Measurements from ENCODE around the gene AKR1D1. TPM values are rescaled to one million over a fixed set of nuclear protein-coding genes. Genes with fewer than 3 reads are reported as not detected.
A peak's percentile ranks its signal among the peaks of the same experiment; 100 is the strongest.

Gene AKR1D1
- polyA plus RNA-seq, 2 of the 4 experiments (the other 2 are of a cell fraction), result 0.06 TPM; not detected in 1

- 18% methylated on average over 2 of the region's 2 CpGs for WGBS (ENCODE audit: missing lambda C conversion rate)
These were observed 51.7 kb downstream of the AKR1D1 start for GRCh38 chr7:138127996-138128395.

DNA sequence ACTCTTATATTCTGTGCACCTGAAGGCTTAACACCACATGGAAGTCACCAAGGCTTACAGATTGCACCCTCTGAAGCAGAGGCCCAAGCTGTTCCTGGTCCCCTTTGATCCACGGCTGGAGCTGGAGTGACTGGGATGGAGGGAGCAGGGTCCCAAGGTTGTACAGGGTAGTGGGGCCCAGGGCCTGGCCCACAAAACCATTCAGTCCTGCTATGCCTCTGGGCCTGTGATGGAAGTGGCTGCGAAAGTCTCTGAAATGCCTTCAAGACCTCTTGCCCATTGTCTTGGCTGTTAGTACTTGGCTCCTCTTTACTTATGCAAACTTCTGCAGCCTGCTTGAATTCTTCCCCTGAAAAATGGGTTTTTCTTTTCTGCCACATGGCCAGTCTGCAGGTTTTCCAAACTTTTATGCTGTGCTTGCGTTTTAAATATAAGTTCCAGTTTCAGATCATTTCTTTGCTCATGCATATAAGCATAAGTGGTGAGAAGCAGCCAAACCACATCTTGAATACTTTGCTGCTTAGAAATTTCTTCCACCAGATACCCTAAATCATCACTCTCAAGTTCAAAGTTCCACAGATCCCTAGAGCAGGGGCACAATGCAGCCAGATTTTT lies 53.4 kb downstream of the AKR1D1 start:
- TF ChIP-seq MAX (IDR thresholded peaks at IDR 0.05) (no peak), MAFK (IDR thresholded peaks at IDR 0.05; ENCODE audit: partially characterized antibody) (peak; percentile 65)
- no peak for DNase-seq (ENCODE audit: low read depth in 1 of 2, low spot score in 1 of 2)
- Histone ChIP-seq H3K9me3 (no peaks in the 10 kb centered on the region), H3K27ac (no peak overlapping the region), H3K4me3 (no peak overlapping the region), H3K4me2 (no peak overlapping the region), H3K4me1 (peaks cover 7% of the 10 kb centered on the region; the same call in 1 of the 3 replicates)
- WGBS (ENCODE audit: missing lambda C conversion rate), result 63% methylated on average over 3 of the region's 3 CpGs
- POLR2A ChIA-PET, result no interaction called here
- no peak for FAIRE-seq
- ATAC-seq, result no peak
- CTCF ChIA-PET, result no interaction called here

More at GRCh38 chr7:138127996-138128395, 51.7 kb downstream of the AKR1D1 start:
- DNase-seq (ENCODE audit: low read depth in 1 of 2, low spot score in 1 of 2), result no peak
- Histone ChIP-seq H3K4me2 (no peak overlapping the region), H3K9me3 (no peaks in the 10 kb centered on the region), H3K4me1 (peaks cover 10% of the 10 kb centered on the region; the same call in 1 of the 3 replicates), H3K27ac (no peak overlapping the region), H3K4me3 (no peak overlapping the region)
- ChIA-PET CTCF (interaction anchor here (1.2 kb wide), 1 partner anchor 33 kb away, joined by 3 read pairs; no protein-coding TSS in a partner anchor), POLR2A (no interaction called here)
- TF ChIP-seq RCOR1 (IDR thresholded peaks at IDR 0.05; ENCODE audit: low read depth, low read length), result no peak
- no peak for TF ChIP-seq POLR2A (IDR thresholded peaks at IDR 0.05; ENCODE audit: low read length)
- TF ChIP-seq BHLHE40 (IDR thresholded peaks at IDR 0.05; ENCODE audit: low read depth, low read length), result no peak
- no peak for TF ChIP-seq GATA3 (IDR thresholded peaks at IDR 0.05; ENCODE audit: borderline replicate concordance)
- TF ChIP-seq POLR2AphosphoS2 (conservative IDR thresholded peaks at IDR 0.05; ENCODE audit: low read length), result no peak
- no peak for TF ChIP-seq SREBF2 (IDR thresholded peaks at IDR 0.05)
- TF ChIP-seq NPAS2 (CRISPR knock-in tag; IDR thresholded peaks at IDR 0.05; ENCODE audit: borderline replicate concordance), result no peak
- TF ChIP-seq CBX8 (IDR thresholded peaks at IDR 0.05), result no peak
- TF ChIP-seq KDM1A (IDR thresholded peaks at IDR 0.05; ENCODE audit: low read depth), result no peak
- no peak for TF ChIP-seq ESRRA (IDR thresholded peaks at IDR 0.05; ENCODE audit: borderline replicate concordance, low read length)
- no peak for FAIRE-seq
- no peak for ATAC-seq

- Histone ChIP-seq H3K4me3 (no peak overlapping the region), H3K27ac (no peak overlapping the region), H3K4me2 (no peak overlapping the region), H3K4me1 (no peaks in the 10 kb centered on the region), H3K9me3 (no peaks in the 10 kb centered on the region)
- WGBS (ENCODE audit: missing lambda C conversion rate), result 1% methylated on average over 2 of the region's 2 CpGs
- no peak for TF ChIP-seq JUNB (IDR thresholded peaks at IDR 0.05)
- no peak for TF ChIP-seq ZC3H11A (IDR thresholded peaks at IDR 0.05)
- TF ChIP-seq HOXB5 (CRISPR knock-in tag; IDR thresholded peaks at IDR 0.05), result no peak
- TF ChIP-seq MAFK (IDR thresholded peaks at IDR 0.05; ENCODE audit: partially characterized antibody), result no peak
- TF ChIP-seq CBX2 (IDR thresholded peaks at IDR 0.05; ENCODE audit: borderline replicate concordance, low read depth), result no peak
- TF ChIP-seq SREBF2 (IDR thresholded peaks at IDR 0.05), result no peak
- DNase-seq (ENCODE audit: low read depth in 1 of 2, low spot score in 1 of 2) (no peak), FAIRE-seq (no peak), ATAC-seq (no peak)
- ChIA-PET CTCF (no interaction called here), POLR2A (no interaction called here)
These were observed 61.3 kb downstream of the AKR1D1 start for GRCh38 chr7:138137423-138138171.

- H3K4me1 ChIP-seq, result no peaks in the 10 kb centered on the region
- ATAC-seq, result no peak
- POLR2A ChIA-PET, result no interaction called here
- no peak for FAIRE-seq
- DNase-seq (ENCODE audit: low read depth in 1 of 2, low spot score in 1 of 2), result no peak
- CTCF ChIA-PET, result no interaction called here
- no peaks in the 10 kb centered on the region for H3K9me3 ChIP-seq
- H3K27ac ChIP-seq, result no peak overlapping the region
- WGBS (ENCODE audit: missing lambda C conversion rate), result 27% methylated on average over 3 of the region's 3 CpGs
- no peak overlapping the region for H3K4me3 ChIP-seq
- H3K4me2 ChIP-seq, result no peak overlapping the region
- TF ChIP-seq ZNF302 (CRISPR knock-in tag; IDR thresholded peaks at IDR 0.05) (no peak), HEYL (CRISPR knock-in tag; IDR thresholded peaks at IDR 0.05) (no peak), ZFP36 (IDR thresholded peaks at IDR 0.05; ENCODE audit: borderline replicate concordance, partially characterized antibody) (no peak), RAD21 (conservative IDR thresholded peaks at IDR 0.05 in 1 of 2, IDR thresholded peaks at IDR 0.05 in 1 of 2) (no peak), E2F6 (IDR thresholded peaks at IDR 0.05; ENCODE audit: borderline replicate concordance, low read depth) (no peak), KDM5A (IDR thresholded peaks at IDR 0.05) (no peak)
- TF ChIP-seq, protein P1, sequence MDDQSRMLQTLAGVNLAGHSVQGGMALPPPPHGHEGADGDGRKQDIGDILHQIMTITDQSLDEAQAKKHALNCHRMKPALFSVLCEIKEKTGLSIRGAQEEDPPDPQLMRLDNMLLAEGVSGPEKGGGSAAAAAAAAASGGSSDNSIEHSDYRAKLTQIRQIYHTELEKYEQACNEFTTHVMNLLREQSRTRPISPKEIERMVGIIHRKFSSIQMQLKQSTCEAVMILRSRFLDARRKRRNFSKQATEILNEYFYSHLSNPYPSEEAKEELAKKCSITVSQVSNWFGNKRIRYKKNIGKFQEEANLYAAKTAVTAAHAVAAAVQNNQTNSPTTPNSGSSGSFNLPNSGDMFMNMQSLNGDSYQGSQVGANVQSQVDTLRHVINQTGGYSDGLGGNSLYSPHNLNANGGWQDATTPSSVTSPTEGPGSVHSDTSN (IDR thresholded peaks at IDR 0.05), result no peak
- TF ChIP-seq, protein P2, sequence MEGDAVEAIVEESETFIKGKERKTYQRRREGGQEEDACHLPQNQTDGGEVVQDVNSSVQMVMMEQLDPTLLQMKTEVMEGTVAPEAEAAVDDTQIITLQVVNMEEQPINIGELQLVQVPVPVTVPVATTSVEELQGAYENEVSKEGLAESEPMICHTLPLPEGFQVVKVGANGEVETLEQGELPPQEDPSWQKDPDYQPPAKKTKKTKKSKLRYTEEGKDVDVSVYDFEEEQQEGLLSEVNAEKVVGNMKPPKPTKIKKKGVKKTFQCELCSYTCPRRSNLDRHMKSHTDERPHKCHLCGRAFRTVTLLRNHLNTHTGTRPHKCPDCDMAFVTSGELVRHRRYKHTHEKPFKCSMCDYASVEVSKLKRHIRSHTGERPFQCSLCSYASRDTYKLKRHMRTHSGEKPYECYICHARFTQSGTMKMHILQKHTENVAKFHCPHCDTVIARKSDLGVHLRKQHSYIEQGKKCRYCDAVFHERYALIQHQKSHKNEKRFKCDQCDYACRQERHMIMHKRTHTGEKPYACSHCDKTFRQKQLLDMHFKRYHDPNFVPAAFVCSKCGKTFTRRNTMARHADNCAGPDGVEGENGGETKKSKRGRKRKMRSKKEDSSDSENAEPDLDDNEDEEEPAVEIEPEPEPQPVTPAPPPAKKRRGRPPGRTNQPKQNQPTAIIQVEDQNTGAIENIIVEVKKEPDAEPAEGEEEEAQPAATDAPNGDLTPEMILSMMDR (IDR thresholded peaks at IDR 0.05), result no peak
These were observed 62.0 kb downstream of the AKR1D1 start for GRCh38 chr7:138138244-138138643.
